ENCODE measurements around the gene UST.

The UST gene

DNA sequence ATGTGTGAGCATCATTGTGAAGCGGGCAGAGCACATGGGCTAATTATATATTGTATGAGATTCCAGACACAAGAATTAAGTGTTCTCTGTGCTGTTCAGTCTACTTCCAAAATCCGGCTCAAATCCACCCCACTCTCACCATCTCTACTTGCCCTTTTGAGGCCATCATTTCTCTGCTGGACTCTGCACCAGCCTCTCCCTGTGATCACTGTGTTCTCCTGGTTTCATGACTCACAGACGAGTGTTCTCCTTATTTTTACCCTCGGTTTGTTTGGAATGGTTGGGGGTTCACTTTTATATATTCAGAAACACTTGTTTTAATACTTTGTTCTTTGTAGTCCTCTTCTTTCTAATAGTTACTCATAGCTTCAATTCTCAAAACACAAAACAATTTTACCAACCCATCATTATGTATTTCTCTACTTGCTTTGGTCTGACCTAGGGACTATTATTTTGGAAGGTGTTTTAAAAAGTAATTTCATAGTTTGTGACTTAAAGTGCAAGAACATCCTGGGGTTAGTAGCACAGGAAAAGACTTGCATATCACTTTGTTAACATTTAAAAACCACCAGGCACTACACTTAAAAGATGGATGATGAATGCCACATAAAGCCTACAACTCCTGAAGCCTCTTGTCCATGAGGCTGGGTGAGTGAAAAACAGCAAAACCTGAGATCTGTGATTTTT is 82.7 kb downstream of the UST start:
- Mint-ChIP-seq H3K4me1 (peaks cover 4% of the 10 kb centered on the region), H3K27ac (no peak overlapping the region), H3K27me3 (ENCODE audit: low read depth, poor library complexity) (no peaks in the 10 kb centered on the region), H3K4me3 (no peak overlapping the region), H3K9me3 (peaks cover 12% of the 10 kb centered on the region), H3K36me3 (ENCODE audit: low read depth) (peaks cover 23% of the 10 kb centered on the region)
- DNase-seq = no peak
- TF ChIP-seq, protein P1, sequence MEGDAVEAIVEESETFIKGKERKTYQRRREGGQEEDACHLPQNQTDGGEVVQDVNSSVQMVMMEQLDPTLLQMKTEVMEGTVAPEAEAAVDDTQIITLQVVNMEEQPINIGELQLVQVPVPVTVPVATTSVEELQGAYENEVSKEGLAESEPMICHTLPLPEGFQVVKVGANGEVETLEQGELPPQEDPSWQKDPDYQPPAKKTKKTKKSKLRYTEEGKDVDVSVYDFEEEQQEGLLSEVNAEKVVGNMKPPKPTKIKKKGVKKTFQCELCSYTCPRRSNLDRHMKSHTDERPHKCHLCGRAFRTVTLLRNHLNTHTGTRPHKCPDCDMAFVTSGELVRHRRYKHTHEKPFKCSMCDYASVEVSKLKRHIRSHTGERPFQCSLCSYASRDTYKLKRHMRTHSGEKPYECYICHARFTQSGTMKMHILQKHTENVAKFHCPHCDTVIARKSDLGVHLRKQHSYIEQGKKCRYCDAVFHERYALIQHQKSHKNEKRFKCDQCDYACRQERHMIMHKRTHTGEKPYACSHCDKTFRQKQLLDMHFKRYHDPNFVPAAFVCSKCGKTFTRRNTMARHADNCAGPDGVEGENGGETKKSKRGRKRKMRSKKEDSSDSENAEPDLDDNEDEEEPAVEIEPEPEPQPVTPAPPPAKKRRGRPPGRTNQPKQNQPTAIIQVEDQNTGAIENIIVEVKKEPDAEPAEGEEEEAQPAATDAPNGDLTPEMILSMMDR (IDR thresholded peaks at IDR 0.05) = no peak

DNA sequence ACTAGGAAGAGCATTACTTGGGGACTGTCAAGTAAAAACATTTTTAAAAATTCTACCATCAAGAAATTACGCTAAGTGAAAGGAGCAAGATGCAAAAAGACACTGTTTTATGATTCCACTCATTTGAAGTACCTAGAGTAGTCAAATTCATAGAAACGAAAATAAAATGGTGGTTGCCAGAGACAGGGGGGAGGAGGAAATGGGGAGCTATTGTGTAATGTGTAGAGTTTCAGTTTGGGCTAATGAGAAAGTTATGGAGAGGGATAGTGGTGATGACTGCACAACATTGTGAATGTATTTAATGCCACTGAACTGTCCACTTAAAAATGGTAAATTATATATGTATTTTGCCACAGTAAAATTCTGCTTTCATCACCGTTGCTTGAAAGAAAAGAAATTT is 83.8 kb downstream of the UST start:
- H3K27ac Mint-ChIP-seq = no peak overlapping the region
- peaks cover 15% of the 10 kb centered on the region for H3K36me3 Mint-ChIP-seq (ENCODE audit: low read depth)
- TF ChIP-seq, protein P1 (IDR thresholded peaks at IDR 0.05) = no peak
- H3K4me3 Mint-ChIP-seq = no peak overlapping the region
- H3K27me3 Mint-ChIP-seq (ENCODE audit: low read depth, poor library complexity) = no peaks in the 10 kb centered on the region
- H3K9me3 Mint-ChIP-seq = peaks cover 7% of the 10 kb centered on the region
- DNase-seq = no peak
- peaks cover 2% of the 10 kb centered on the region for H3K4me1 Mint-ChIP-seq

DNA sequence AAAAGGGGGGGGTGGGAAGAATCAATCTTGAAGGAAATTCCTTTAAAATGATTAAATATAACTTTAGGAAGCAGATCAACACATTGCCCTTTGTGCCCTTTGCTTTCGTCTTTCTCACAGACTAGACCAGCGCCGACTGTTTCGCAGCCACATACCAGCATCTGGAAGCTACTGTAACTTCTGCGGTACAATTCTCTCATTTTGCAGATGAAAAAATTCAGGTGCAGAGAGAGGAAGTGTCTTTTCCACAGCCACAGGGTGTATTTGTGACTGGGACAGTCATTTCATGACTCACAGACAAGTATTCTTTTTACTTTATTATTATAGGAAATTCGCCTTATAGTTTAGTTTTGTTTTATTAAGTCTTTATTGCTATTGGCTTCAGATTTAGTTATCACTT is 84.2 kb downstream of the UST start:
- Mint-ChIP-seq H3K36me3 (ENCODE audit: low read depth) (peaks cover 12% of the 10 kb centered on the region), H3K27me3 (ENCODE audit: low read depth, poor library complexity) (no peaks in the 10 kb centered on the region), H3K4me3 (no peak overlapping the region), H3K4me1 (no peaks in the 10 kb centered on the region), H3K27ac (no peak overlapping the region), H3K9me3 (peaks cover 4% of the 10 kb centered on the region)
- no peak for DNase-seq
- TF ChIP-seq, protein P1 (IDR thresholded peaks at IDR 0.05) = no peak

DNA sequence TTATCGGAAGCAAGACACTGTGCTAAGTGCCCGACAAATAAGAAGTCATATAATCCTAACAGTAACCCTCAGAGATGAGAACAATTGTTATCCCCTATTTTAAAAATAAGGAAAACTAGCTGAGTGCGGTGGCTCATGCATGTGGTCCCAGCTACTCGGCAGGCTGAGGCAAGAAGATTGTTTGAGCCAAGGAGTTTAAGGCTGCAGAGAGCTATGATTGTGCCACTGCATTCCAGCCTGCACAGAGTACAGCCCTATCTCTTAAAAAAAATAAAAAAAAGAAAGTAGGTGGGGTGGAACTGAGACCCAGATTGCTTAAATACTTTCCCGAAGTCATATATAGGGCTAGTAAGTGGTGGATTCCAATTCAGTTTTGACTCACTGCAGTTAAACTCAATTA is 84.7 kb downstream of the UST start:
- no peaks in the 10 kb centered on the region for H3K27me3 Mint-ChIP-seq (ENCODE audit: low read depth, poor library complexity)
- H3K9me3 Mint-ChIP-seq = peaks cover 4% of the 10 kb centered on the region
- no peaks in the 10 kb centered on the region for H3K4me1 Mint-ChIP-seq
- DNase-seq = no peak
- TF ChIP-seq, protein P1 (IDR thresholded peaks at IDR 0.05) = no peak
- H3K4me3 Mint-ChIP-seq = no peak overlapping the region
- H3K27ac Mint-ChIP-seq = no peak overlapping the region
- H3K36me3 Mint-ChIP-seq (ENCODE audit: low read depth) = peaks cover 11% of the 10 kb centered on the region

DNA sequence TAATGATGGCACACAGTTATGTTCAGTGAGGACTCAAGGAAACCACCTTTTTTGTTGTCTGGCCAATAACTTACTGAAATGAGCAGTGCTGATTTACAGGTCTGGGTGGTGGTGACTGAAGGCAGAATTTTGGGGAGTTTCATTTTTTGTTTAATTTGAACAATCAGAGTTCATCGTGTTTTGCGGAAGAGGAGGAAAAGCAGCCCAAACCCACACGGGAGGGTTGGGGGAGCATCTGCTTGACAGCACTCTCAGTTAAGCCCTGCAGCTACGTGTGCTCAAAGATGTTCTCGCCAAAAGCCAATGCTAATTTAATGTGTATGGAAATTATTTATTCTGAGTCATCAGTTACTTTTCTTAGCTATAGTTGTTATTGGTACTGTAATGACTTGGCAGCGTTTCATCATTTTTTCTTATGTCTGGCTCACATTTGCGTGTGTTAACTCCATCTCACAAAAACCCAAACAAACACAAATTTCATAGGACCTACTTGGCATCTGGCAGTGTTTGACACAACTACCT is 89.2 kb downstream of the UST start:
- H3K9me3 Mint-ChIP-seq = no peaks in the 10 kb centered on the region
- H3K4me1 Mint-ChIP-seq = no peaks in the 10 kb centered on the region
- no peak overlapping the region for H3K27ac Mint-ChIP-seq
- no peaks in the 10 kb centered on the region for H3K27me3 Mint-ChIP-seq (ENCODE audit: low read depth, poor library complexity)
- no peak overlapping the region for H3K4me3 Mint-ChIP-seq
- DNase-seq = no peak
- TF ChIP-seq, protein P1 (IDR thresholded peaks at IDR 0.05) = no peak
- peaks cover 5% of the 10 kb centered on the region for H3K36me3 Mint-ChIP-seq (ENCODE audit: low read depth)

DNA sequence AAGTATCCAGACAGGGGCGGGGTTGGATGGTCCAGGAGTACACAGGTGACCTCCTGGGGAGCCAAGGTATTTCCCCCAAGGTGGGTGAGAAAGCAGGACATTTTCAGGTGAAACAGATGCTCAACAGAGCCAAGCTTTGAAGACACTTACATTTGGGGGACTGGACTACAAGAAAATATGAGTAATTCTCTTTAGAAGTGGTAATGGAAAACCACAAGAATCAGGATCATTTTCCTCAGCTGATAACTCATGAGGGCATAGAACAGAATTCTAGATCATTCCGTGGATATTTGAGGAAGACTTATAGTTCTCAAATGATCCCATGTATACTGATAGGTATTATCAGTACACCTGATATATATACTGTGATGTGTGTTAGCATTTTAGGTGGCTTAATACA is 89.9 kb downstream of the UST start:
- no peaks in the 10 kb centered on the region for H3K27me3 Mint-ChIP-seq (ENCODE audit: low read depth, poor library complexity)
- no peak overlapping the region for H3K27ac Mint-ChIP-seq
- H3K4me3 Mint-ChIP-seq = no peak overlapping the region
- H3K4me1 Mint-ChIP-seq = no peaks in the 10 kb centered on the region
- no peak for DNase-seq
- peaks cover 5% of the 10 kb centered on the region for H3K36me3 Mint-ChIP-seq (ENCODE audit: low read depth)
- H3K9me3 Mint-ChIP-seq = no peaks in the 10 kb centered on the region
- TF ChIP-seq, protein P1 (IDR thresholded peaks at IDR 0.05) = no peak

All from nephron progenitor cell (in vitro differentiated cells).